SK-N-SH treated with all-trans-retinoic acid at 6 μM for 48 hours (cell line): Measurements from ENCODE around the gene ST6GAL1.

Experiments
- ARNTL ChIP-seq: fragments of 450-650 bp; formaldehyde crosslinking; IDR thresholded peaks from 2 replicates; pipeline ENCODE4 v1.5.0; 2020; ENCODE audit warnings: low read depth, mild to moderate bottlenecking, moderate library complexity, borderline replicate concordance
- CREB5 ChIP-seq: fragments of 250-450 bp; sonication (Bioruptor Pico); IDR thresholded peaks from 2 replicates; pipeline ENCODE4 v1.5.1; 2020; ENCODE audit warnings: low read depth, mild to moderate bottlenecking, moderate library complexity
- CSDC2 ChIP-seq: fragments of 250-450 bp; sonication (Bioruptor Pico); IDR thresholded peaks from 2 replicates; pipeline ENCODE4 v1.5.0; 2020; ENCODE audit warnings: mild to moderate bottlenecking, moderate library complexity
- GLIS3 ChIP-seq: fragments of 250-450 bp; sonication (Bioruptor Pico); IDR thresholded peaks from 2 replicates; pipeline ENCODE4 v1.5.0; 2020; ENCODE audit warnings: mild to moderate bottlenecking, moderate library complexity
- OSR1 ChIP-seq: fragments of 250-450 bp; sonication (Bioruptor Pico); IDR thresholded peaks from 2 replicates; pipeline ENCODE4 v1.8.0; 2022; ENCODE audit warnings: moderate library complexity, mild to moderate bottlenecking, inconsistent platforms
- PATZ1 ChIP-seq: fragments of 250-450 bp; sonication (Bioruptor Pico); IDR thresholded peaks from 2 replicates; pipeline ENCODE4 v1.8.0; 2020; ENCODE audit warnings: mild to moderate bottlenecking, moderate library complexity, borderline replicate concordance
- RARB ChIP-seq: fragments of 250-450 bp; sonication (Bioruptor Pico); IDR thresholded peaks from 2 replicates; pipeline ENCODE4 v1.8.0; 2021; ENCODE audit warnings: mild to moderate bottlenecking, moderate library complexity
- TOX ChIP-seq: fragments of 250-450 bp; sonication (Bioruptor Pico); IDR thresholded peaks from 2 replicates; pipeline ENCODE4 v1.8.0; 2021; ENCODE audit warnings: mild to moderate bottlenecking, moderate library complexity, borderline replicate concordance
- TSHZ2 ChIP-seq: fragments of 250-450 bp; sonication (Bioruptor Pico); IDR thresholded peaks from 2 replicates; pipeline ENCODE4 v1.5.0; 2020; ENCODE audit warnings: mild to moderate bottlenecking, moderate library complexity
- ZFP3 ChIP-seq: fragments of 250-450 bp; sonication (Bioruptor Pico); IDR thresholded peaks from 2 replicates; pipeline ENCODE4 v1.5.0; 2020; ENCODE audit warnings: mild to moderate bottlenecking, moderate library complexity
- ZNF565 ChIP-seq: fragments of 450-650 bp; formaldehyde crosslinking; conservative IDR thresholded peaks from 2 replicates; pipeline ENCODE4 v1.5.0; 2020; ENCODE audit warnings: low read depth, mild to moderate bottlenecking, moderate library complexity
- ZNF8 ChIP-seq: fragments of 450-650 bp; formaldehyde crosslinking; IDR thresholded peaks from 2 replicates; pipeline ENCODE4 v1.5.0; 2020; ENCODE audit warnings: mild to moderate bottlenecking, moderate library complexity

- TF ChIP-seq TOX (CRISPR knock-in tag) (no peak), ZFP3 (CRISPR knock-in tag) (no peak), PATZ1 (no peak), CREB5 (CRISPR knock-in tag) (no peak), ARNTL (CRISPR knock-in tag) (no peak), RARB (CRISPR knock-in tag) (no peak), OSR1 (no peak), CSDC2 (CRISPR knock-in tag) (no peak), TSHZ2 (CRISPR knock-in tag) (no peak), GLIS3 (CRISPR knock-in tag) (no peak), ZNF8 (CRISPR knock-in tag) (no peak), ZNF565 (no peak)
Measured at GRCh38 chr3:187072511-187072910, 142.2 kb downstream of the ST6GAL1 start.
